Keratinocyte (primary cell): ENCODE data around the gene SMLR1. TPM values are rescaled to one million over a fixed set of nuclear protein-coding genes. Genes with fewer than 3 reads are reported as not detected.

Experiments
- DNase-seq: peaks from one replicate; pipeline ENCODE4 v3.0.0-alpha.2; 2011; ENCODE audit warnings: low read depth, missing footprints, low spot score
- FAIRE-seq: peaks from 2 replicates; lab custom pipeline; 2011; peaks lifted over from hg19 to GRCh38; lab: Jason Lieb, UNC
- H2AFZ ChIP-seq: 2 replicates; pipeline ENCODE4 v1.6.0; 2012; ENCODE audit warnings: low read length, control low read depth, inconsistent platforms; ENCODE audit not compliant: control insufficient read depth
- H3K27ac ChIP-seq: 2 replicates; pipeline ENCODE4 v1.5.1; 2011; ENCODE audit warnings: low read length; ENCODE audit not compliant: control insufficient read depth, insufficient read depth
- H3K27me3 ChIP-seq: 3 replicates; pipeline ENCODE4 v1.6.0; 2011; ENCODE audit warnings: low read length; ENCODE audit not compliant: control insufficient read depth, insufficient read depth; ENCODE audit errors: extremely low read depth
- H3K36me3 ChIP-seq, 2 experiments: 2 replicates in 1 of 2; 3 replicates in 1 of 2; pipeline ENCODE4 v1.5.1; 2011; ENCODE audit warnings: low read length in 2 of 2, mild to moderate bottlenecking in 1 of 2; ENCODE audit not compliant: control insufficient read depth in 2 of 2, insufficient read depth in 2 of 2; ENCODE audit errors: extremely low read depth in 1 of 2
- H3K4me1 ChIP-seq: 3 replicates; pipeline ENCODE4 v1.5.1; 2011; ENCODE audit warnings: low read length; ENCODE audit not compliant: control insufficient read depth, insufficient read depth; ENCODE audit errors: extremely low read depth
- H3K4me2 ChIP-seq: 3 replicates; pipeline ENCODE4 v1.6.0; 2011; ENCODE audit warnings: low read depth, low read length; ENCODE audit not compliant: control insufficient read depth, insufficient read depth; ENCODE audit errors: extremely low read depth
- H3K4me3 ChIP-seq, 3 experiments: fragments of 200-600 bp in 1 of 3; sonication (generic) in 1 of 3; 2 replicates in 2 of 3; 3 replicates in 1 of 3; pipeline ENCODE4 v1.5.1; 2011 to 2016; ENCODE audit warnings: low read length in 3 of 3, mild to moderate bottlenecking in 3 of 3, control low read depth in 2 of 3, inconsistent platforms in 1 of 3, low read depth in 1 of 3, mixed read lengths in 1 of 3, mixed run types in 1 of 3, moderate library complexity in 1 of 3; ENCODE audit not compliant: control insufficient read depth in 2 of 3, insufficient read depth in 2 of 3; ENCODE audit errors: extremely low read depth in 1 of 3
- H3K79me2 ChIP-seq: 2 replicates; pipeline ENCODE4 v1.6.0; 2012; ENCODE audit warnings: low read length; ENCODE audit not compliant: control insufficient read depth, insufficient read depth
- H3K9ac ChIP-seq: 3 replicates; pipeline ENCODE4 v1.6.0; 2011; ENCODE audit warnings: low read length; ENCODE audit not compliant: control insufficient read depth, insufficient read depth; ENCODE audit errors: extremely low read depth
- H3K9me1 ChIP-seq: 3 replicates; pipeline ENCODE4 v1.6.0; 2011; ENCODE audit warnings: low read length; ENCODE audit not compliant: control insufficient read depth, insufficient read depth; ENCODE audit errors: extremely low read depth
- H3K9me3 ChIP-seq: 2 replicates; pipeline ENCODE4 v1.5.1; 2012; ENCODE audit warnings: low read depth, low read length; ENCODE audit not compliant: control insufficient read depth
- H4K20me1 ChIP-seq: 3 replicates; pipeline ENCODE4 v1.6.0; 2011; ENCODE audit warnings: low read length; ENCODE audit not compliant: control insufficient read depth, insufficient read depth; ENCODE audit errors: extremely low read depth
- CTCF ChIP-seq, 3 experiments: IDR thresholded peaks in 1 of 3; conservative IDR thresholded peaks in 1 of 3; optimal IDR thresholded peaks in 1 of 3; 2 replicates in 2 of 3; 3 replicates in 1 of 3; pipeline versions ENCODE3 to v1.5.1; 2011; ENCODE audit warnings: low read length in 3 of 3, mild to moderate bottlenecking in 3 of 3, moderate library complexity in 2 of 3, control low read depth in 1 of 3, inconsistent platforms in 1 of 3; ENCODE audit not compliant: insufficient read depth in 2 of 3; ENCODE audit errors: extremely low read depth in 1 of 3
- EZH2 ChIP-seq: IDR thresholded peaks from one replicate; pipeline ENCODE4 v1.6.1; 2012; ENCODE audit warnings: inconsistent platforms, mild to moderate bottlenecking, low read length, moderate library complexity
- dilution Hi-C: fragments of 300-500 bp; cut with MboI; formaldehyde crosslinking; loops from one replicate; pipeline ENCODE4 v1.7.0; 2020; ENCODE audit warnings: low sequenced_read_pairs; ENCODE audit not compliant: extremely low pct_ligation_motif_present
- polyA plus RNA-seq, 5 experiments: library from polyadenylated mRNA; depleted of rRNA in 3 of 5; stranded (reverse) in 3 of 5; stranded (forward) in 1 of 5; unstranded in 1 of 5; fragments of >200 nt; gene quantifications; 1 replicate in 1 of 5; 2 replicates in 3 of 5; 3 replicates in 1 of 5; pipeline versions ENCODE4 v1.2.1 to v1.2.3, GENCODE V29; 2011 to 2012; ENCODE audit warnings: missing spikeins in 2 of 5, low read depth in 1 of 5, low replicate concordance in 1 of 5

The SMLR1 gene
- polyA plus RNA-seq, 1 donor (not counting 4 experiments of a cell fraction or from before 2014, with no cell fraction given): not detected

- FAIRE-seq (no peak), DNase-seq (no peak)
- H3K9me3 ChIP-seq: no peaks in the 10 kb centered on the region
- H3K27ac ChIP-seq: no peak overlapping the region
- H4K20me1 ChIP-seq: no peaks in the 10 kb centered on the region
- dilution Hi-C loops: no loop called here
- H2AFZ ChIP-seq: no peak overlapping the region
- H3K9me1 ChIP-seq: no peaks in the 10 kb centered on the region
- H3K4me2 ChIP-seq: no peak overlapping the region
- peaks cover 0 to 4% of the 10 kb centered on the region in 2 experiments for H3K36me3 ChIP-seq
- H3K4me1 ChIP-seq: no peaks in the 10 kb centered on the region
- H3K27me3 ChIP-seq: no peaks in the 10 kb centered on the region
- H3K4me3 ChIP-seq: no peak overlapping the region
- no peaks in the 10 kb centered on the region for H3K79me2 ChIP-seq
- no peak for TF ChIP-seq EZH2
- no peak for TF ChIP-seq CTCF (optimal IDR thresholded peaks at IDR 0.05 in 1 of 3, IDR thresholded peaks at IDR 0.05 in 1 of 3, conservative IDR thresholded peaks at IDR 0.05 in 1 of 3; ENCODE audit: extremely low read depth in 1 of 3, insufficient read depth in 2 of 3, low read length in 3 of 3)
- no peak overlapping the region for H3K9ac ChIP-seq
Observed at GRCh38 chr6:130864344-130864743, 37.1 kb downstream of the SMLR1 start.

GRCh38 chr6:130865793-130866192 is 38.6 kb downstream of the SMLR1 start:
- no peak for TF ChIP-seq EZH2
- TF ChIP-seq CTCF (optimal IDR thresholded peaks at IDR 0.05 in 1 of 3, IDR thresholded peaks at IDR 0.05 in 1 of 3, conservative IDR thresholded peaks at IDR 0.05 in 1 of 3; ENCODE audit: extremely low read depth in 1 of 3, insufficient read depth in 2 of 3, low read length in 3 of 3): no peak
- no peak overlapping the region for H3K27ac ChIP-seq
- no peaks in the 10 kb centered on the region for H3K79me2 ChIP-seq
- FAIRE-seq: no peak
- H3K27me3 ChIP-seq: no peaks in the 10 kb centered on the region
- no peaks in the 10 kb centered on the region for H3K4me1 ChIP-seq
- no peak for DNase-seq
- H3K9ac ChIP-seq: no peak overlapping the region
- no peak overlapping the region for H3K4me3 ChIP-seq
- no peak overlapping the region for H3K4me2 ChIP-seq
- H3K9me1 ChIP-seq: no peaks in the 10 kb centered on the region
- H3K36me3 ChIP-seq: peaks cover 3 to 4% of the 10 kb centered on the region in 2 experiments
- no peak overlapping the region for H2AFZ ChIP-seq
- dilution Hi-C loops: no loop called here
- no peaks in the 10 kb centered on the region for H3K9me3 ChIP-seq
- H4K20me1 ChIP-seq: no peaks in the 10 kb centered on the region
